Cardiac fibroblast (primary cell): ENCODE data around the gene CAMTA1.
A peak's percentile ranks its signal among the peaks of the same experiment; 100 is the strongest.

Source experiments
- DNase-seq, 2 donors: peaks; one replicate each; pipeline versions ENCODE4 v3.0.0 to v3.0.0-alpha.2; 2010; ENCODE audit warnings: low read depth in 2 of 2
- H3K4me3 ChIP-seq, 2 donors: replicated peaks in 1 of 2; 1 replicate in 1 of 2; 2 replicates in 1 of 2; pipeline ENCODE4 v1.5.1; 2011; ENCODE audit warnings: low read depth in 2 of 2, low read length in 2 of 2, mild to moderate bottlenecking in 2 of 2, moderate library complexity in 1 of 2
- CTCF ChIP-seq: IDR thresholded peaks from one replicate; pipeline ENCODE4 v1.5.1; 2011; ENCODE audit warnings: low read depth, mild to moderate bottlenecking, low read length, inconsistent platforms

Gene CAMTA1

GRCh38 chr1:7677815-7678214 is 892.6 kb downstream of the CAMTA1 start:
- no peak for TF ChIP-seq CTCF
- DNase-seq = no peak
- no peak overlapping the region for H3K4me3 ChIP-seq

GRCh38 chr1:7678491-7679158 is 893.4 kb downstream of the CAMTA1 start:
- no peak for DNase-seq
- H3K4me3 ChIP-seq = no peak overlapping the region
- no peak for TF ChIP-seq CTCF

GRCh38 chr1:7679159-7679872 is 894.1 kb downstream of the CAMTA1 start:
- TF ChIP-seq CTCF = no peak
- peak overlapping the region in 1 of 2 donors; percentile 47 for H3K4me3 ChIP-seq
- no peak for DNase-seq

GRCh38 chr1:7679873-7680206 is 894.6 kb downstream of the CAMTA1 start:
- DNase-seq = no peak
- H3K4me3 ChIP-seq = peak overlapping the region; percentile 47 to 56

GRCh38 chr1:7680207-7680954 is 895.1 kb downstream of the CAMTA1 start:
- H3K4me3 ChIP-seq = peak overlapping the region; percentile 47 to 56
- peak; percentile 17 to 42 for DNase-seq

More at GRCh38 chr1:7679873-7680206, 894.6 kb downstream of the CAMTA1 start:
- no peak for TF ChIP-seq CTCF

GRCh38 chr1:7680955-7681268 is 895.7 kb downstream of the CAMTA1 start:
- H3K4me3 ChIP-seq = peak overlapping the region; percentile 47 to 56
- peak in 1 of 2 donors; percentile 4 for DNase-seq

More at GRCh38 chr1:7680207-7680954, 895.1 kb downstream of the CAMTA1 start:
- no peak for TF ChIP-seq CTCF

More at GRCh38 chr1:7680955-7681268, 895.7 kb downstream of the CAMTA1 start:
- no peak for TF ChIP-seq CTCF
